Measurements from ENCODE around the gene RBFOX2. TPM values are rescaled to one million over a fixed set of nuclear protein-coding genes. Genes with fewer than 3 reads are reported as not detected.
"Not testable (repeated sequence)": the region's sequence is repeated elsewhere in the genome, so short reads cannot be mapped to it uniquely, and the experiment has no call there.

The RBFOX2 gene, protein sequence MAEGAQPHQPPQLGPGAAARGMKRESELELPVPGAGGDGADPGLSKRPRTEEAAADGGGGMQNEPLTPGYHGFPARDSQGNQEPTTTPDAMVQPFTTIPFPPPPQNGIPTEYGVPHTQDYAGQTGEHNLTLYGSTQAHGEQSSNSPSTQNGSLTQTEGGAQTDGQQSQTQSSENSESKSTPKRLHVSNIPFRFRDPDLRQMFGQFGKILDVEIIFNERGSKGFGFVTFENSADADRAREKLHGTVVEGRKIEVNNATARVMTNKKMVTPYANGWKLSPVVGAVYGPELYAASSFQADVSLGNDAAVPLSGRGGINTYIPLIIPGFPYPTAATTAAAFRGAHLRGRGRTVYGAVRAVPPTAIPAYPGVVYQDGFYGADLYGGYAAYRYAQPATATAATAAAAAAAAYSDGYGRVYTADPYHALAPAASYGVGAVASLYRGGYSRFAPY
- polyA plus RNA-seq (2014; cell fraction: cytosol; rRNA removed), result 77.5 and 99.4 TPM in 2 replicates
- polyA plus RNA-seq (2014; cell fraction: nucleus; rRNA removed), result 86.4 and 105 TPM in 2 replicates

DNA sequence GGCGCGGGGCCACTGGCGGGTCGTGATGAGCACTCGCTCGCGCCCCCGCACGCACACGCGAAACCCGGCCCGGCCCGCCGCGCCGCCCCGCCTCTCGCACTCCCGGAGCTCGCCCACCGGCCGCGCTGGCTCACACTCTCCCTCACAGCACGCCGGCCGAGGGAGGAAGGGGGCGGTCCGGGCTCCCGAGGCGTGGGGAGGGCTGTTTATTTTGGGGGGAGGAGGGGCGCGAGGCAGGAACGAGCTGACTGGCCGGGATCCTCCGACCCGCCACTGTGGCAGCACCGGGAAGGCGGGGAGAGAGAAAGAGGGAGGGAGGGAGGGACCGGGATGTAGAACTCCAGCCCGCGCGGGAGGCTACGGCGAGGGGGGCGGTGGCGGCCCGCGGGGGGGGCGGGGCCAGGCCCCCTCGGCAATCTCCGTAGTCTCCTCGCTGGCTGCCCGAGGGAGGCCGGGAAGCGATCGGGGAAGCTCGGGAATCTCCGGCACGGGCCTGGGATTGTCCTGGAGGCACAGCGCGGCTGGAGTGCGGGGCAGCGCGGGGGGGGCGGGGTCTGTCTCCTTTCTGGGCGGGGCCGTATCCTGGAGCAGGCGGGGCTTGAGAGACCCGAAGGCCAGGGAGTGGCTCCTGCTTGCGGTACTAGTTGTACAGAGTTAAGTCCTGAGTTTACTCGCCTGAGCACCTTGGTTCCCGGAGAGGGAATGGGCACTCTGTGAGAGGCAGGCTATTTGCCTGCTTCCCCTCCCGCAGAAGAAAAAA lies at the start of gene RBFOX2:
TSS of gene RBFOX2 (minus strand) at position 179 of the 760 bp plus-strand sequence. CDS start 399 bp downstream, outside the sequence.
- peak; percentile 95 for DNase-seq (ENCODE audit: low spot score)

- DNase-seq (ENCODE audit: low spot score), result no peak
These were observed 48.6 kb upstream of the RBFOX2 start for GRCh38 chr22:36077271-36077670.

GRCh38 chr22:36075724-36076123 lies 47.1 kb upstream of the RBFOX2 start:
- DNase-seq (ENCODE audit: low spot score), result no peak

DNA sequence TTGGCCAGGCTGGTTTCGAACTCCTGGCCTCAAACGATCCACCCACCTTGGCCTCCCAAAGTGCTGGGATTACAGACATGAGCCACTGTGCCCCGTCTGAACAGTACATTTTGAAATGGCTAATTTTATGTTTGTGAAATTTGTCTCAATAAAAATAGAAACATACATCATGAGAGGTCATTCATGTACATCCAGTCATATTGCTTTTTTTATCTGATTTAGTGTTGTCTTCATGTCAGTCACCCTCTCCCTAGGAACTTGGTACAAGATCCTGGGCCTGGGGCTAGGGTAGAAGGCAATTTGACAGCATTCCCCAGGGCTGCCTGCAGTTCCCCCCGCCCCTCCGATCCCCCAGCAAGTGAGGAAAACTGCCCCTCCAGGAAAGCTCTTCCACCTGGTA lies 46.6 kb upstream of the RBFOX2 start:
- no peak for DNase-seq (ENCODE audit: low spot score)

DNA sequence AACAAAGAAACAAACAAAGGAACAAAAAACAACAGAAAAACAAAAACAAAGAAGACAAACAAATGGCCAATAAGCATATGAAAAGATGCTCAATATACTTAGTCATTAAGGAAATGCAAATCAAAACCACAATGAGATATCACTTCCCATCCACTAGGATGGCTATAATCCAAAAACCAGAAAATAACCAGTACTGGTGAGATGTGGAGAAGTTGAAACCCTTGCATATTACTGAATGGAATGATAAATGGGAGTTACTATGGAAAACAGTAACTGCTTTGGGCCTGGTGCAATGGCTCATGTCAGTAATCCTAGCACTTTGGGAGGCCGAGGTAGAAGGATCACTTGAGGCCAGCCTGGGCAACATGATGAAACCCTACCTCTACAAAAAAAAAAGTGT lies 44.9 kb upstream of the RBFOX2 start:
- DNase-seq (ENCODE audit: low spot score), result no peak

GRCh38 chr22:36070645-36071044 lies 42.0 kb upstream of the RBFOX2 start:
- not testable (repeated sequence) for DNase-seq (ENCODE audit: low spot score)

DNA sequence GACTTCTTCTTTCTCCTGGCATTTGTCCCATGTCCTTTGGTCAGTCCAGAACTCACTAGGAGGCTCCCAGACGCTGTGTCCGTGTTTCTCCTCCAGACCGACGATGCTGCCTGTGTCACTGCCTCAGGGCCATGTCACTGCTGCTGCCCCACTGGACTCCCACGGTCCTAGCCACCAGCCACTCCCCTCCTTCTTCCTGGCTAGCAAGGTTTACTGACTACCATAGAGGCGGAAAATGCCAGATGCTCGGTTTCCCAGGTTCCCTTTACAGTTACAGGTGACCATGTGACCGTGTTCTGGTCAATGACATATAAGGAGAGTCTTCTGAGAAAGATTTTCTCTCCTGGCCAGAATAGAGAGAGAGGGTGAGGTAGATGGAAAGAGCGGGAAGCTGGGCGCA lies 40.7 kb upstream of the RBFOX2 start:
- no peak for DNase-seq (ENCODE audit: low spot score)

DNA sequence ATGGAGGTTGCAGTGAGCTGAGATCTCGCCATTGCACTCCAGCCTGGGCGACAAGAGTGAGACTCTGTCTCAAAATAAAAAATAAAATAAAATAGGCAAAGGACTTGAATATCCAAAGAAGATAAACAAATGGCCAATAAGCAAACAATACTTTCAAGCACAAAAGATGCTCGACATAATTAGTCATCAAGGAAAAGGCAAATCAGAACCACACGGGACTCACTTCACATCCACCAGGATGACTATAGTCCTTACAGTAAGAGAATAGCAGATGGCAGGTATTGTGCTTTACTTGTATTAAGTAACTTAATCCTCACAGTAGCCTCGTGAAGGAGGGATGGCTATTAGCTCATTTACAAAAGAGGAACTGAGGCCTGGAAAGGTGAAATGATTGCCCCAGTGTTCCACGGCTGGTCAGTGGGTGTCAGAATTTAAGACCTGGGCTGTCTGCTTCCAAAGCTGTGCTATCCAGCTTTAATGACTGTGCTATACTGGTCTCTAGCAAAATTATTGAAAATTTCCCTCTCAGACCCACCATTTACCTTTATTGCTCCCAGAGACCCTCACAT lies 40.2 kb upstream of the RBFOX2 start:
- no peak for DNase-seq (ENCODE audit: low spot score)

DNA sequence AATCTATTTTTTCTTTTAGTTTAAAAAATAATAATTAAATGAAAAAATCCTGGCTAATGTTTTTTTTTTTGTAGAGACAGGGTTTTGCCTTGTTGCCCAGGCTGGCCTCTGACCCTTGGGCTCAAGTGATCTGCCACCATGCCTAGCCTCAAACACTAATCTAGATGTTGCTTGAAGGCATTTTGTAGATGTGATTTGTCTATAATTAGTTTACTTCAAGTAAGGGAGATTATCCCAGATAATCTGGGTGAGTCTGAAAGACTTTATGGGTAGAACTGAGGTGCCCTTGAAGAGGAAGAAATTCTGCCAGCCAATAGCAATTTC lies 38.6 kb upstream of the RBFOX2 start:
- DNase-seq (ENCODE audit: low spot score), result peak; percentile 73

DNA sequence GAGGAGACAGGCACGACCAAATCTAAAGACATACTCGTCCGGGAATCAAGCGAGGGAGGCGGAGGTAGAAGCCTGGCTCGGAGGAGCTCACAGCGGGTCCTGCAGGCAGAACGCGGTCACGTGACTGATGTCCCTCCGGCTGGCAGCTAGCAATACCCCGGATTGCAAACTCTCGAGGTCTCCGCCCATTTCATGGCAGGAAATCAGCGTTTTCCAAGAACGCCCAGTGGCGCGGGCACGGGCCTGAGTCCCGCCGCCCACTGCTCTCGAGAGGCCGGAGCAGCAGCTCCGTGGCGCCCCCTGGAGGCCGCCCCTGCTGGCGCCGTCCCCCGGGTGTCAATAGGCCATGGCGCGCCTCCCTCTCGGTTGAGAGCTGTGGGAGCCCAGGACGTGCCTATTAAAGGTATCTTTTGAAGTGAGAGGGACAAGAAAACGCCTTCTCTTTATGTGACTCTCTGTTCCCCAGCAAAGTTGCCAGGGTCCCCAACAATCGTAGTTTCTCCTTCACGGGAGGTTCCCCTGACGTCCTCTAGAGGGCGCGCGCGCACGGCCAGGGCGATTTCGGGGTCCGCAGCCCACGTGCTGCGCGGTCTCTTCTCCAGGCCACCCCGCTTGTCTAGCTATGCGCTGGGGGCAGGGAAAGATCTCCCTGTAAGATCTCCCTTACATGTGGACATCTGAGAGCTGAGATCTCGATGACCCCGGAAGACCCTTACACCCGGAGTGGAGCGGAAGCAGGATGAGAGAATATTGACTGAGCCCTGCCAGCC lies 37.3 kb upstream of the RBFOX2 start:
- peak; percentile 97 for DNase-seq (ENCODE audit: low spot score)

GRCh38 chr22:36065462-36065774 lies 36.8 kb upstream of the RBFOX2 start:
- DNase-seq (ENCODE audit: low spot score), result no peak

DNA sequence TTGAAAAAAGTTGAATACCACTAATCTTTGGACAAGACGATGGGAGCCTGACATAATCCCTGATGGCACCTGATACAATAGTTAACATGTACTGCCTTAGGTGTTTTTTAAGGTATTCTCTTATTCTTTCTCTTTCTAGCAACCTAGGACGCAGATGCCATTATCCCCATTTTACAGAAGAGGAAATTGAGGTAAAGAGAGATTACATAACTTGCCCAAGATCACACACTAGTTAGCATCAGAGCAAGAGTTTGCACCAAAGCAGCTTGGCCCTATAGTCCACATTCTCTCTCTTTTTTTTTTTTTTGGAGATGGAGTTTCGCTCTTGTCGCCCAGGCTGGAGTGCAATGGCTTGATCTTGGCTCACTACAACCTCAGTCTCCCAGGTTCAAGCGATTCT lies 35.7 kb upstream of the RBFOX2 start:
- no peak for DNase-seq (ENCODE audit: low spot score)

DNA sequence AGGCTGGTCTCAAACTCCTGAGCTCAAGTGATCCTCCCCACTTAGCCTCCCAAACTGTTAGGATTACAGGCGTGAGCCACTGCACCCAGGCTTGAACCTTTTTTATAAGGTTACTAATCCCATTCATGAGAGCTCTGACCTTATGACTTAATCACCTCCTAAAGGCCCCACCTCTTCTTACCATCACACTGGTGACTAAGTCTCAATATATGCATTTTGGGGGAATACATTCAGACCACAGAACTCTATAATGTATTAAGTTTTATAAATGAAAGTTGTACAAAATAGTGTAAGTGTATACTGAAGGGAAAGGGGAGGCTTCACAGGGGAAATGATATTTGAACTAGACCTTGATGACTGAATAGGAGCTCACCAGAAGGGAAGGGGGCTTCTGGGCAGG lies 28.4 kb upstream of the RBFOX2 start:
- no peak for DNase-seq (ENCODE audit: low spot score)

- no peak for DNase-seq (ENCODE audit: low spot score)
These were observed 27.0 kb upstream of the RBFOX2 start for GRCh38 chr22:36055376-36056295.

DNA sequence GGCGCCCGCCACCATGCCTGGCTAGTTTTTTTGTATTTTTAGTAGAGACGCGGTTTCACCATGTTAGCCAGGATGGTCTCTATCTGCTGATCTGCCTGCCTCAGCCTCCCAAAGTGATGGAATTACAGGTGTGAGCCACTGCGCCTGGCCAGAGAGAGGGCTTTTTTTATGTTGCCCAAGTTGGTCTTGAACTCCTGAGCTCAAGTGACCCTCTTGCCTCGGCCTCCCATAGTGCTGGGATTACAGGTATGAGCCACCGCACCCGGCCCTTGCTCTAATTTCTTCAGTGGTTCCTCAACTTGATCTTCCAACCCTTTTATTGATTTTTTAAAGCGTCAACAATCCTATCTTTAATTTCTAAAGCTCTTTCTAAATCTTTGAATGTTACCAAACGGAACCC lies 25.8 kb upstream of the RBFOX2 start:
- DNase-seq (ENCODE audit: low spot score), result not testable (repeated sequence)

- DNase-seq (ENCODE audit: low spot score), result no peak
These were observed 24.9 kb upstream of the RBFOX2 start for GRCh38 chr22:36053242-36054147.

DNA sequence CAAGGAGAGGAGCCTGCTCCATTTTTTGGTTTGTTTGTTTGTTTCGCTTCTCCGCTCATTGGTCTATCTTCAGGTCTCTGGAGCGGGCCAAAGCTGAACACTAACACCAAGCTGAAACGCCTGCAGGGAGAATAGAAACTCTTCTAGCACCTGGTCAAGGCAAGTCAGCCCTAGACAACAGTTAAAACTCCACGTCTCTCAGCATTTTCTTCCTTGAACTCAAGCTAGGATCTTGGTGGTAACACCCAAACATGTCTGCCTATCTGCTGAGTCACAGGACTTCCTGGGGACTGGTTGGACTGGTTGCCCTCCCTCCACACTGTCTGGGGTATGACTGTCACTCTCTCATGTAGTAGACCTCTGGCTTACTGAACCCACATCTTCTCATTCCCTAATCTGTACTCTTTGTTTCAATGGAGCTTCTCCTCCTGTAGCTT lies 23.9 kb upstream of the RBFOX2 start:
- DNase-seq (ENCODE audit: low spot score), result no peak

GRCh38 chr22:36049678-36049997 lies 21.0 kb upstream of the RBFOX2 start:
- DNase-seq (ENCODE audit: low spot score), result no peak

GRCh38 chr22:36048911-36049677 lies 20.5 kb upstream of the RBFOX2 start:
- DNase-seq (ENCODE audit: low spot score), result no peak
